ENCODE measurements around the gene DAB1. TPM values are rescaled to one million over a fixed set of nuclear protein-coding genes. Genes with fewer than 3 reads are reported as not detected.

Gene DAB1
- total and polyA plus RNA-seq, 2 of the 8 experiments (the other 6 are each of a cell fraction or from before 2014, with no cell fraction given) = 4.4 to 11.8 TPM

DNA sequence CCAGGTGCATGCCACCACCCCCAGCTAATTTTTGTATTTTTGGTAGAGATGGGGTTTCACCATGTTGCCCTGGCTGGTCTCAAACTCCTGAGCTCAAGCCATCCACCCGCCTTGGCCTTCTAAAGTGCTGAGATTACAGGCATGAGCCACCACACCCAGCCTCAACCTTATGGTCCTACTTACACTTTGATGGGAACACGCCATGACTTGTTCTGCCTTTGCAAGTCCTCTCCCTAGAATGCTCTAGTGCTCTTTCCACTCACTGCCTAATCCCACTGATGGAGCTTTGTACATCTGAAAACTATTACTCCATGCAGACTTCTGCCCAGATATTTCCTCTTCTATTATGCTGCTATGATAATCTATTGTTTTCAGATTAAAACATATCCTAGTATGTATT lies 174.3 kb downstream of the DAB1 start:
- H3K79me2 ChIP-seq (ENCODE audit: control insufficient read depth in 1 of 2, insufficient read depth in 2 of 2, low read length in 2 of 2) = no peaks in the 10 kb centered on the region
- no peak overlapping the region for H2BK15ac ChIP-seq (ENCODE audit: low read length)
- H4K5ac ChIP-seq (ENCODE audit: insufficient read length, low read depth, low read length) = no peak overlapping the region
- no peak overlapping the region for H3K4me3 ChIP-seq (ENCODE audit: extremely low read depth in 1 of 4, insufficient read depth in 2 of 4, low read depth in 3 of 4, low read length in 4 of 4)
- no peaks in the 10 kb centered on the region for H3K36me3 ChIP-seq (ENCODE audit: control insufficient read depth in 2 of 4, insufficient read depth in 4 of 4, low read length in 3 of 4)
- no peak overlapping the region for H4K91ac ChIP-seq (replicated peaks; ENCODE audit: insufficient read length, low read length)
- POLR2A ChIA-PET (ENCODE audit: partially characterized antibody) = no interaction called here
- H2BK20ac ChIP-seq (ENCODE audit: low read length) = no peak overlapping the region
- no peaks in the 10 kb centered on the region for H3K4me1 ChIP-seq (replicated peaks in 1 of 4; ENCODE audit: control insufficient read depth in 3 of 4, insufficient read depth in 4 of 4, low read length in 3 of 4)
- H3K27ac ChIP-seq (ENCODE audit: low read depth, low read length) = no peak overlapping the region
- CTCF ChIA-PET (ENCODE audit: partially characterized antibody) = interaction anchor here (1.0 to 1.4 kb wide), 3 partner anchors 12 to 192 kb away, joined by 3 to 4 read pairs (median 3); no protein-coding TSS in a partner anchor
- 46% methylated on average over 2 of the region's 2 CpGs; no CpG with 5 or more reads in 1 of the 2 experiments for WGBS, 2 experiments (ENCODE audit: extremely low coverage in 1 of 2, insufficient coverage in 1 of 2, insufficient read length in 1 of 2, insufficient replicate concordance in 2 of 2, low coverage in 1 of 2, low lambda C conversion rate in 2 of 2, missing lambda C conversion rate in 1 of 2)
- no peaks in the 10 kb centered on the region for H3K23me2 ChIP-seq (ENCODE audit: low read depth, low read length)
- no peak overlapping the region for H3K9ac ChIP-seq (replicated peaks in 1 of 4; ENCODE audit: extremely low read depth in 1 of 4, low read depth in 3 of 4, low read length in 3 of 4)
- no peak overlapping the region for H3K4ac ChIP-seq (replicated peaks; ENCODE audit: insufficient read length, low read depth, low read length)
- no peak overlapping the region for H4K8ac ChIP-seq (ENCODE audit: extremely low read depth, insufficient read depth, low read length)
- H2BK5ac ChIP-seq (ENCODE audit: low read depth, low read length) = no peak overlapping the region
- DNase-seq (ENCODE audit: low read depth in 1 of 2, low spot score in 2 of 2) (no peak), FAIRE-seq (no peak)
- H3K14ac ChIP-seq (ENCODE audit: insufficient read length) = no peak overlapping the region
- H3K56ac ChIP-seq (replicated peaks; ENCODE audit: insufficient read length, low read depth, low read length) = no peak overlapping the region
- H2AK5ac ChIP-seq (ENCODE audit: low read depth, low read length) = no peak overlapping the region
- no peak overlapping the region for H2BK120ac ChIP-seq (replicated peaks; ENCODE audit: low read depth, low read length)
- H3K18ac ChIP-seq (ENCODE audit: extremely low read depth, low read length) = no peak overlapping the region
- H3K23ac ChIP-seq (ENCODE audit: insufficient read length) = no peak overlapping the region
- no peak overlapping the region for H2BK12ac ChIP-seq (ENCODE audit: low read depth, low read length)
- H2AFZ ChIP-seq (ENCODE audit: low read length) = no peak overlapping the region
- no peaks in the 10 kb centered on the region for H3K27me3 ChIP-seq (replicated peaks in 1 of 4; ENCODE audit: control insufficient read depth in 3 of 4, extremely low read depth in 1 of 4, insufficient read depth in 3 of 4, low read length in 3 of 4)
- H3K4me2 ChIP-seq (ENCODE audit: insufficient read depth in 1 of 2, low read depth in 2 of 2, low read length in 2 of 2) = no peak overlapping the region
- TF ChIP-seq CBX8 (IDR thresholded peaks at IDR 0.05; ENCODE audit: borderline replicate concordance, low read depth, low read length) (no peak), RBBP5 (IDR thresholded peaks at IDR 0.05; ENCODE audit: borderline replicate concordance, low read depth, low read length) (no peak), YY1 (IDR thresholded peaks at IDR 0.05; ENCODE audit: low read depth, low read length) (no peak), CREB1 (IDR thresholded peaks at IDR 0.05) (no peak), POLR2A (IDR thresholded peaks at IDR 0.05; ENCODE audit: control extremely low read depth in 1 of 2, low read depth in 2 of 2, low read length in 2 of 2) (no peak), HDAC2 (IDR thresholded peaks at IDR 0.05; ENCODE audit: borderline replicate concordance in 1 of 2, low read depth in 2 of 2, low read length in 2 of 2) (no peak)
- peaks cover 6 to 9% of the 10 kb centered on the region in 2 experiments; a peak in 2 of 4 replicates for H3K9me3 ChIP-seq (ENCODE audit: insufficient read depth in 2 of 2, low read depth in 1 of 2, low read length in 1 of 2)
- H3K79me1 ChIP-seq (ENCODE audit: low read depth, low read length) = no peaks in the 10 kb centered on the region
- no peaks in the 10 kb centered on the region for H4K20me1 ChIP-seq (replicated peaks in 1 of 2; ENCODE audit: control insufficient read depth in 1 of 2, insufficient read depth in 2 of 2, low read length in 2 of 2)

All from H1 (cell line).